Measurements from ENCODE around the gene FKBP9. TPM values are rescaled to one million over a fixed set of nuclear protein-coding genes. Genes with fewer than 3 reads are reported as not detected.
A peak's percentile ranks its signal among the peaks of the same experiment; 100 is the strongest.
"Not testable (repeated sequence)": the region's sequence is repeated elsewhere in the genome, so short reads cannot be mapped to it uniquely, and the experiment has no call there.

FKBP9 gene
- total and polyA plus RNA-seq, 2 of the 4 experiments (the other 2 are of a cell fraction), result 126 to 191 TPM

DNA sequence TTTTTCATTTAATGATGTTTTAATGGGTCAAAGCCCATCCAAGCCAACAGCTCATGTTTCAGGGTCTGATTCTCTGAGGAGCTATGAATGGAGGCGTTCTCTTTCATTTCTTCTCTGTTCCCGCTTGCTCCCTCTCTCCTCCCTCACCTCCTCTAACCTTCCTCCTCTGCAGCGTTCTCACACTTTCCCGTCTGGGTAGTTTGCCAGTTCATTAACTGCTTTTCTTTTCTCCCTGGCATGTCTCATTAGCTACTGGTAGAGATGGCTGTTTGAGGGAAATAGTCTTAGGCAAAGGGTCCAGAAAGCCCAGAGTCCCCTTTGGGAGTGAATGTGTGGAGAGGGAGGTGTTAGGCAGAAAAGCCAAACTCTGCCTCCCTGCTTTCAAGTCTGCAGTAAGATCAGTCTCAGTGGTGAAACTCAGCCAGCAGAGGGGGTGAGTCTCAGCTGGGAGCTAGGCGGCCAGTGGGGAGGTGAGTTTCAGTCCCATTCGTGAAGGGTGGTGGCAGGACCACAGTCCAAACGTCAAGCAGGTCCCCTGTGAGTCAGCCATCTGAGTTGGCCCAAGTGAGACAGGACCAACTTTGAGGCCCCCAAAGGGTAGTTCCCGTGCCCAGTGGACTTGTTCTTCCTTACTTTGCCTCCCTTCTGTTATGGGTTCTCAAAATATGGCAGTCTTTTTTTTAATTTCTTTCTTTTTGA is 7.4 kb downstream of the FKBP9 start:
- H3K9me1 ChIP-seq (ENCODE audit: insufficient read depth, low read length); H2AK5ac ChIP-seq (ENCODE audit: low read depth, low read length); H4K20me1 ChIP-seq (ENCODE audit: insufficient read depth, low read length); in situ Hi-C loops (cut with MboI; ENCODE audit: low sequenced_read_pairs); H2AK9ac ChIP-seq (replicated peaks; ENCODE audit: low read depth, low read length, poor library complexity); intact Hi-C loops (cut with micrococcal nuclease); H4K8ac ChIP-seq (ENCODE audit: low read depth in 2 of 2, low read length in 2 of 2); H2AFZ ChIP-seq (replicated peaks; ENCODE audit: low read length, poor library complexity); H2BK15ac ChIP-seq (ENCODE audit: low read depth, low read length); H3K27me3 ChIP-seq (ENCODE audit: control insufficient read depth, insufficient read depth, low read length); H3K4me3 ChIP-seq (ENCODE audit: insufficient read depth, low read depth, low read length); H4K91ac ChIP-seq (ENCODE audit: insufficient read depth, low read depth, low read length); POLR2A ChIA-PET (ENCODE audit: unreplicated experiment); H3K36me3 ChIP-seq (ENCODE audit: control insufficient read depth, insufficient read depth, low read length); H3K4me1 ChIP-seq (ENCODE audit: control insufficient read depth, insufficient read depth, low read length); BruUV-seq (replicated peaks); H3K4ac ChIP-seq (ENCODE audit: low read depth, low read length); H2BK5ac ChIP-seq (ENCODE audit: low read depth, low read length, poor library complexity, severe bottlenecking); H4K5ac ChIP-seq (ENCODE audit: low read depth, low read length); dilution Hi-C loops (cut with HindIII; ENCODE audit: low sequenced_read_pairs, unreplicated experiment); H3K56ac ChIP-seq (ENCODE audit: extremely low read depth, insufficient read depth, low read length); DNase-seq; H3K9me3 ChIP-seq (ENCODE audit: control insufficient read depth, insufficient read depth, low read length); H3K18ac ChIP-seq (ENCODE audit: low read depth, low read length); H3K14ac ChIP-seq (replicated peaks; ENCODE audit: low read depth, low read length); H3K27ac ChIP-seq (ENCODE audit: insufficient read depth, low read length); H3K9ac ChIP-seq (ENCODE audit: low read depth, low read length); H3K23ac ChIP-seq (ENCODE audit: low read depth, low read length); H2BK20ac ChIP-seq (ENCODE audit: low read depth, low read length): not testable (repeated sequence)
- 0% methylated on average over 1 of the region's 8 CpGs; no CpG with 5 or more reads in 1 of the 2 experiments for WGBS, 2 experiments (ENCODE audit: extremely low coverage in 2 of 2, insufficient read length in 1 of 2)
- ATAC-seq (ENCODE audit: low read depth), result peak; percentile 94
- TF ChIP-seq, protein P1, sequence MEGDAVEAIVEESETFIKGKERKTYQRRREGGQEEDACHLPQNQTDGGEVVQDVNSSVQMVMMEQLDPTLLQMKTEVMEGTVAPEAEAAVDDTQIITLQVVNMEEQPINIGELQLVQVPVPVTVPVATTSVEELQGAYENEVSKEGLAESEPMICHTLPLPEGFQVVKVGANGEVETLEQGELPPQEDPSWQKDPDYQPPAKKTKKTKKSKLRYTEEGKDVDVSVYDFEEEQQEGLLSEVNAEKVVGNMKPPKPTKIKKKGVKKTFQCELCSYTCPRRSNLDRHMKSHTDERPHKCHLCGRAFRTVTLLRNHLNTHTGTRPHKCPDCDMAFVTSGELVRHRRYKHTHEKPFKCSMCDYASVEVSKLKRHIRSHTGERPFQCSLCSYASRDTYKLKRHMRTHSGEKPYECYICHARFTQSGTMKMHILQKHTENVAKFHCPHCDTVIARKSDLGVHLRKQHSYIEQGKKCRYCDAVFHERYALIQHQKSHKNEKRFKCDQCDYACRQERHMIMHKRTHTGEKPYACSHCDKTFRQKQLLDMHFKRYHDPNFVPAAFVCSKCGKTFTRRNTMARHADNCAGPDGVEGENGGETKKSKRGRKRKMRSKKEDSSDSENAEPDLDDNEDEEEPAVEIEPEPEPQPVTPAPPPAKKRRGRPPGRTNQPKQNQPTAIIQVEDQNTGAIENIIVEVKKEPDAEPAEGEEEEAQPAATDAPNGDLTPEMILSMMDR (conservative IDR thresholded peaks at IDR 0.05; ENCODE audit: low read depth, low read length), result 0 out of 2 replicates have a peak, but pooled peaks have one; percentile 19
- 0 out of 2 replicates have a peak, but pooled peaks have one; percentile 5 for TF ChIP-seq RAD21 (IDR thresholded peaks at IDR 0.05; ENCODE audit: low read length)
- H3K79me1 ChIP-seq (ENCODE audit: low read depth in 1 of 2, low read length in 2 of 2), result peaks cover 3 to 30% of the 10 kb centered on the region in 2 experiments
- H2BK120ac ChIP-seq (ENCODE audit: low read depth, low read length), result 0 out of 2 replicates have a peak overlapping the region, but pooled peaks have one; percentile 4
- H3K4me2 ChIP-seq (ENCODE audit: low read depth, low read length), result 0 out of 2 replicates have a peak overlapping the region, but pooled peaks have one; percentile 40
- CTCF ChIA-PET, result interaction anchor here (0.6 kb wide), 1 partner anchor 17 kb away, joined by 6 read pairs; no protein-coding TSS in a partner anchor

DNA sequence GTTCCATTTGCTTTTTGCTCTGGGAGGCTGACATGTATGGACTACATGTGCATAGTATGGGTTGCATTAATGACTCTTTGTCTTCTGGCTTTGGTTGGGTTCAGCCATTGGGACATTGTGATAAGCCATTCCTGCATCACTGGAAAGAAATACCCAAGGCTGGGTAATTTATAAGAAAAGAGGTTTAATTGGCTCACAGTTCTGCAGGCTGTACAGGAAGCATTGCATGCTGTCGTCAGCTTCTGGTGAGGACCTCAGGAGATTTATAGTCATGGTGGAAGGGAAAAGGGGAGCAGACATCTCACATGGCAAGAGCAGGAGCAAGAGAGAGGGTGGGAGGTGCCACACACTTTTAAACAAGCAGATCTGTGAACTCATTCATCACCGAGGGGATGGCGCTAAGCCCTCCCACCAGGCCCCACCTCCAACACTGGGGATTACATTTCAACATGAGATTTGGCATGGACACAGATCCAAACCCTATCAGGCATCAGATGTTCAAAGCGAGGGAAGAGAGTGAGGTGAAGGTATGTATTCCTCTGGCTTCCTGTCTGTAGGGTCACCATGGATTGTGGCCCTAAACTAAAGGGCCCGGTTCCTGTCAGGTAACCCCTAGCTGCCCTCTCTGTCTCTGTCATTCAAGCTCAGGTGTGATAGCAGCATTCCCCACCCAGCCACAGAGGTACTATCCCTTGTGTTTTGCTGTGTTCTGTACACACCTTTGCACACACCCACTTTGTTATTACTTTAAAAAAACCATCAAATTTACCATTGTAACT is 9.4 kb downstream of the FKBP9 start:
- H2AFZ ChIP-seq (replicated peaks; ENCODE audit: low read length, poor library complexity); H3K18ac ChIP-seq (ENCODE audit: low read depth, low read length); H3K4me1 ChIP-seq (ENCODE audit: control insufficient read depth, insufficient read depth, low read length); H3K14ac ChIP-seq (replicated peaks; ENCODE audit: low read depth, low read length); CTCF ChIA-PET; H2AK9ac ChIP-seq (replicated peaks; ENCODE audit: low read depth, low read length, poor library complexity); H3K23ac ChIP-seq (ENCODE audit: low read depth, low read length); ATAC-seq (ENCODE audit: low read depth); intact Hi-C loops (cut with micrococcal nuclease); H3K4me2 ChIP-seq (ENCODE audit: low read depth, low read length); H3K56ac ChIP-seq (ENCODE audit: extremely low read depth, insufficient read depth, low read length); dilution Hi-C loops (cut with HindIII; ENCODE audit: low sequenced_read_pairs, unreplicated experiment); H2AK5ac ChIP-seq (ENCODE audit: low read depth, low read length); H3K4me3 ChIP-seq (ENCODE audit: insufficient read depth, low read depth, low read length); H3K9me1 ChIP-seq (ENCODE audit: insufficient read depth, low read length); in situ Hi-C loops (cut with MboI; ENCODE audit: low sequenced_read_pairs); POLR2A ChIA-PET (ENCODE audit: unreplicated experiment); DNase-seq; H3K27ac ChIP-seq (ENCODE audit: insufficient read depth, low read length); H4K5ac ChIP-seq (ENCODE audit: low read depth, low read length); H3K36me3 ChIP-seq (ENCODE audit: control insufficient read depth, insufficient read depth, low read length); H2BK5ac ChIP-seq (ENCODE audit: low read depth, low read length, poor library complexity, severe bottlenecking); H3K27me3 ChIP-seq (ENCODE audit: control insufficient read depth, insufficient read depth, low read length); H2BK120ac ChIP-seq (ENCODE audit: low read depth, low read length); H4K8ac ChIP-seq (ENCODE audit: low read depth in 2 of 2, low read length in 2 of 2); H3K9me3 ChIP-seq (ENCODE audit: control insufficient read depth, insufficient read depth, low read length); H3K9ac ChIP-seq (ENCODE audit: low read depth, low read length); BruUV-seq (replicated peaks); H3K4ac ChIP-seq (ENCODE audit: low read depth, low read length); H2BK20ac ChIP-seq (ENCODE audit: low read depth, low read length); H4K20me1 ChIP-seq (ENCODE audit: insufficient read depth, low read length); H4K91ac ChIP-seq (ENCODE audit: insufficient read depth, low read depth, low read length); H2BK15ac ChIP-seq (ENCODE audit: low read depth, low read length): not testable (repeated sequence)
- WGBS, 2 experiments (ENCODE audit: extremely low coverage in 2 of 2, insufficient read length in 1 of 2), result no CpG with 5 or more reads among the region's 5 CpGs
- H3K79me1 ChIP-seq (ENCODE audit: low read depth in 1 of 2, low read length in 2 of 2), result peaks cover 0 to 16% of the 10 kb centered on the region in 2 experiments; a peak in 3 of 4 replicates
